ENCODE results near the gene FBXO27.

FBXO27 gene

GRCh38 chr19:39045506-39045905 is 13.2 kb upstream of the FBXO27 start:
- Histone ChIP-seq H3K4me1 (ENCODE audit: insufficient read depth, low read length, severe bottlenecking) (no peaks in the 10 kb centered on the region), H3K27ac (ENCODE audit: low read depth, low read length, poor library complexity, severe bottlenecking) (no peak overlapping the region), H3K9me3 (ENCODE audit: low read length) (peaks cover 6% of the 10 kb centered on the region), H3K27me3 (ENCODE audit: insufficient read depth, low read length) (no peaks in the 10 kb centered on the region), H3K36me3 (ENCODE audit: insufficient read depth, low read length) (no peaks in the 10 kb centered on the region), H3K4me2 (ENCODE audit: low read length) (no peak overlapping the region), H2AFZ (ENCODE audit: low read length) (no peak overlapping the region), H3K4me3 (ENCODE audit: low read depth, low read length, poor library complexity, severe bottlenecking) (no peak overlapping the region), H3K79me2 (ENCODE audit: insufficient read depth, low read length) (no peaks in the 10 kb centered on the region), H3K9me2 (ENCODE audit: low read depth, low read length) (no peaks in the 10 kb centered on the region), H4K20me1 (ENCODE audit: insufficient read depth, low read length) (no peaks in the 10 kb centered on the region), H3F3A (ENCODE audit: insufficient read depth, low read length) (no peaks in the 10 kb centered on the region), H3K9ac (ENCODE audit: low read length) (no peak overlapping the region)
- TF ChIP-seq CTCF (IDR thresholded peaks at IDR 0.05; ENCODE audit: low read length) (no peak), EZH2 (IDR thresholded peaks at IDR 0.05; ENCODE audit: borderline replicate concordance, low read length) (no peak)

DNA sequence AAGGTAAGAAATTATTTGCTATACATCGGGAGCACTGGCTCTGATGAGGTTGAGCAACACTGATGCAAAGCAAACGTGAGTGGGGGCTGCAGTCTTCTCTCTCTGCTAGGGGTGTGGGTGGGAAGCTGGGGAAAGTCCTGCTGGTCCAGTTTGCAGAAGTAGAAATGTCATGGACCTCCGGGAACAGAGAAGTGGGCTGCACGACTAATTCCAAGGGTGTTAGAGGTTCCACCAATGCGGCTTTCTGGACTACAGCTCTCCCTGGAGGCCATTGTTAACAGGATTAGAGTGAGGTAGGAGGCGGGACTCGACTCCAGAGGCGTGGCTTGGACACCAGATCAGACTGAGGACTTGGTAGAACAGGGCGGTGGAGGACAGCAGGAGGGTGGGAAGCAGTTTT is 5.7 kb upstream of the FBXO27 start:
- Histone ChIP-seq H4K20me1 (ENCODE audit: insufficient read depth, low read length) (no peaks in the 10 kb centered on the region), H3K4me1 (ENCODE audit: insufficient read depth, low read length, severe bottlenecking) (no peaks in the 10 kb centered on the region), H3K4me2 (ENCODE audit: low read length) (no peak overlapping the region), H3K79me2 (ENCODE audit: insufficient read depth, low read length) (no peaks in the 10 kb centered on the region), H3K27ac (ENCODE audit: low read depth, low read length, poor library complexity, severe bottlenecking) (no peak overlapping the region), H3F3A (ENCODE audit: insufficient read depth, low read length) (no peaks in the 10 kb centered on the region), H3K36me3 (ENCODE audit: insufficient read depth, low read length) (no peaks in the 10 kb centered on the region), H2AFZ (ENCODE audit: low read length) (no peak overlapping the region), H3K9me2 (ENCODE audit: low read depth, low read length) (no peaks in the 10 kb centered on the region), H3K9me3 (ENCODE audit: low read length) (no peaks in the 10 kb centered on the region), H3K9ac (ENCODE audit: low read length) (no peak overlapping the region), H3K4me3 (ENCODE audit: low read depth, low read length, poor library complexity, severe bottlenecking) (no peak overlapping the region), H3K27me3 (ENCODE audit: insufficient read depth, low read length) (no peaks in the 10 kb centered on the region)
- TF ChIP-seq EZH2 (IDR thresholded peaks at IDR 0.05; ENCODE audit: borderline replicate concordance, low read length) (no peak), CTCF (IDR thresholded peaks at IDR 0.05; ENCODE audit: low read length) (no peak)

DNA sequence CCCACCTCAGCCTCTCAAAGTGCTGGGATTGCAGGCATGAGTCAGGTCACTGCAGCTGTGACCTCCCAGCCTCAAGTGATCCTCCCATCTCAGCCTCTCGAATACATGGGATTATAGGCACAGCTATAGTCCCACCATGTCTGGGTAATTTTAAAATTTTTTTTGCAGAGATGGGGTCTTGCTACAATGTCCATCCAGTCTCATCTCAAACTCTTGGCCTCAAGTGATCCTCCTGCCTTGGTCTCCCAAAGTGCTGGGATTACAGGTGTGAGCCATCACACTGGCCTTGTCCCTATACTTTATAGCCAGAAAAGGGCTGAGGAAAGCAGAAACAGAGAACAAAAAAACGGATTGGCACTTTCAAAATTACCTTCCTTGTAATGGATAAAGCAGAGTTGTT is 4.8 kb upstream of the FBXO27 start:
- Histone ChIP-seq H3K9me2 (ENCODE audit: low read depth, low read length) (no peaks in the 10 kb centered on the region), H3K4me1 (ENCODE audit: insufficient read depth, low read length, severe bottlenecking) (no peaks in the 10 kb centered on the region)

More for the DNA sequence above, 4.8 kb upstream of the FBXO27 start:
- Histone ChIP-seq H2AFZ (ENCODE audit: low read length) (no peak overlapping the region), H3K79me2 (ENCODE audit: insufficient read depth, low read length) (no peaks in the 10 kb centered on the region), H3K9ac (ENCODE audit: low read length) (no peak overlapping the region), H3F3A (ENCODE audit: insufficient read depth, low read length) (no peaks in the 10 kb centered on the region), H3K4me2 (ENCODE audit: low read length) (no peak overlapping the region), H3K27me3 (ENCODE audit: insufficient read depth, low read length) (no peaks in the 10 kb centered on the region), H4K20me1 (ENCODE audit: insufficient read depth, low read length) (no peaks in the 10 kb centered on the region), H3K4me3 (ENCODE audit: low read depth, low read length, poor library complexity, severe bottlenecking) (no peak overlapping the region), H3K36me3 (ENCODE audit: insufficient read depth, low read length) (no peaks in the 10 kb centered on the region), H3K27ac (ENCODE audit: low read depth, low read length, poor library complexity, severe bottlenecking) (no peak overlapping the region), H3K9me3 (ENCODE audit: low read length) (no peaks in the 10 kb centered on the region)
- TF ChIP-seq EZH2 (IDR thresholded peaks at IDR 0.05; ENCODE audit: borderline replicate concordance, low read length), result no peak
- TF ChIP-seq CTCF (IDR thresholded peaks at IDR 0.05; ENCODE audit: low read length), result no peak
